A673 (cell line): Measurements from ENCODE around the gene IL1B.
"Not testable (repeated sequence)": the region's sequence is repeated elsewhere in the genome, so short reads cannot be mapped to it uniquely, and the experiment has no call there.

Experiments used
- CTCF ChIP-seq: fragments of 300-800, 200-600 bp; sonication (generic); conservative IDR thresholded peaks from 2 replicates; pipeline ENCODE4 v1.5.1; 2017; ENCODE audit warnings: low read depth, mild to moderate bottlenecking, antibody characterized with exemption, low read length, moderate library complexity, mixed read lengths
- EZH2 ChIP-seq: fragments of 200-600 bp; sonication (generic); IDR thresholded peaks from 2 replicates; pipeline ENCODE4 v1.6.1; 2017; ENCODE audit warnings: borderline replicate concordance, low read depth, mild to moderate bottlenecking, mixed read lengths, antibody characterized with exemption, low read length; ENCODE audit not compliant: poor library complexity, severe bottlenecking

GRCh38 chr2:112859406-112860183 is 23.0 kb upstream of the IL1B start:
- not testable (repeated sequence) for TF ChIP-seq EZH2, CTCF
